ENCODE results near the gene PREP.
"Not testable (repeated sequence)": the region's sequence is repeated elsewhere in the genome, so short reads cannot be mapped to it uniquely, and the experiment has no call there.

PREP gene

GRCh38 chr6:105389543-105389942, 13.3 kb downstream of the PREP start:
- DNase-seq: no peak

- DNase-seq: no peak
Measured at GRCh38 chr6:105388392-105388791, 14.5 kb downstream of the PREP start.

- DNase-seq: no peak
Measured at GRCh38 chr6:105384004-105384403, 18.9 kb downstream of the PREP start.

GRCh38 chr6:105382958-105383357, 19.9 kb downstream of the PREP start:
- no peak for DNase-seq

GRCh38 chr6:105382496-105382895, 20.4 kb downstream of the PREP start:
- DNase-seq: no peak

- no peak for DNase-seq
Measured at GRCh38 chr6:105380634-105381033, 22.2 kb downstream of the PREP start.

- no peak for DNase-seq
Measured at GRCh38 chr6:105375797-105376196, 27.1 kb downstream of the PREP start.

GRCh38 chr6:105374010-105374420, 28.9 kb downstream of the PREP start:
- no peak for DNase-seq

- no peak for DNase-seq
Measured at GRCh38 chr6:105373481-105373880, 29.4 kb downstream of the PREP start.

- no peak for DNase-seq
Measured at GRCh38 chr6:105372849-105373182, 30.1 kb downstream of the PREP start.

- DNase-seq: no peak
Measured at GRCh38 chr6:105372142-105372848, 30.6 kb downstream of the PREP start.

- DNase-seq: no peak
Measured at GRCh38 chr6:105370351-105370750, 32.5 kb downstream of the PREP start.

- DNase-seq: no peak
Measured at GRCh38 chr6:105369145-105369544, 33.7 kb downstream of the PREP start.

- no peak for DNase-seq
Measured at GRCh38 chr6:105364243-105364642, 38.6 kb downstream of the PREP start.

GRCh38 chr6:105363100-105363754, 39.7 kb downstream of the PREP start:
- no peak for DNase-seq

GRCh38 chr6:105359419-105360370, 43.2 kb downstream of the PREP start:
- DNase-seq: no peak

- no peak for DNase-seq
Measured at GRCh38 chr6:105357165-105357564, 45.7 kb downstream of the PREP start.

- DNase-seq: no peak
Measured at GRCh38 chr6:105352037-105352617, 50.8 kb downstream of the PREP start.

GRCh38 chr6:105348897-105349296, 54.0 kb downstream of the PREP start:
- DNase-seq: no peak

- DNase-seq: no peak
Measured at GRCh38 chr6:105346052-105346451, 56.8 kb downstream of the PREP start.

GRCh38 chr6:105345506-105345905, 57.4 kb downstream of the PREP start:
- no peak for DNase-seq

GRCh38 chr6:105344881-105345370, 58.0 kb downstream of the PREP start:
- no peak for DNase-seq

GRCh38 chr6:105338350-105338983, 64.4 kb downstream of the PREP start:
- not testable (repeated sequence) for DNase-seq

Data from cerebellar nuclear complex (tissue), 1 donor.